Activated CD8-positive, alpha-beta T cell treated with anti-CD3 and anti-CD28 coated beads for 36 hours (primary cell): ENCODE results near the gene TRIP11. TPM values are rescaled to one million over a fixed set of nuclear protein-coding genes. Genes with fewer than 3 reads are reported as not detected.

Experiments
- ATAC-seq: fragments of 200-7000 bp; cut with Tn5 transposase; one replicate; pipeline ENCODE4 v1.10.0; 2021; ENCODE audit warnings: mild to moderate bottlenecking, moderate library complexity
- CTCF ChIA-PET: fragments of 350-600 bp; sonication (Branson Sonifier 250); formaldehyde crosslinking; loops from one replicate; lab custom pipeline; 2021; ENCODE audit warnings: antibody characterized with exemption; lab: Charles Lee
- POLR2A ChIA-PET: fragments of 350-600 bp; sonication (Branson Sonifier 250); formaldehyde crosslinking; loops from one replicate; lab custom pipeline; 2021; ENCODE audit warnings: antibody characterized with exemption; lab: Charles Lee
- DNase-seq: peaks from one replicate; pipeline ENCODE4 v3.0.0-alpha.2; 2020
- H3K27ac Mint-ChIP-seq: one replicate; pipeline ENCODE4 v1.8.0; 2021; ENCODE audit warnings: mild to moderate bottlenecking, mixed read lengths
- H3K27me3 Mint-ChIP-seq: one replicate; pipeline ENCODE4 v1.8.0; 2021; ENCODE audit warnings: mixed read lengths
- H3K36me3 Mint-ChIP-seq: one replicate; pipeline ENCODE4 v1.8.0; 2021; ENCODE audit warnings: low read depth, mixed read lengths
- H3K4me1 Mint-ChIP-seq: one replicate; pipeline ENCODE4 v1.8.0; 2021; ENCODE audit warnings: low read depth, mixed read lengths
- H3K4me3 Mint-ChIP-seq: one replicate; pipeline ENCODE4 v1.8.0; 2021; ENCODE audit warnings: mild to moderate bottlenecking, moderate library complexity, mixed read lengths
- H3K9me3 Mint-ChIP-seq: one replicate; pipeline ENCODE4 v1.8.0; 2021; ENCODE audit warnings: mixed read lengths
- intact Hi-C: fragments of 100-400 bp; cut with micrococcal nuclease; formaldehyde crosslinking; loops from one replicate; pipeline ENCODE4 v1.10.0; 2022
- total RNA-seq, 2 experiments: library from RNA; stranded (reverse); gene quantifications; one replicate each; pipeline ENCODE4 v1.2.3, GENCODE V29; 2021
- TF ChIP-seq, protein P1 (sequence below): fragments of 200-600 bp; IDR thresholded peaks from one replicate; pipeline ENCODE4 v1.8.0; 2022; ENCODE audit warnings: antibody characterized with exemption, mild to moderate bottlenecking

Gene TRIP11
- total RNA-seq, 2 experiments from 2014 or later, result 33.5 to 35.5 TPM

DNA sequence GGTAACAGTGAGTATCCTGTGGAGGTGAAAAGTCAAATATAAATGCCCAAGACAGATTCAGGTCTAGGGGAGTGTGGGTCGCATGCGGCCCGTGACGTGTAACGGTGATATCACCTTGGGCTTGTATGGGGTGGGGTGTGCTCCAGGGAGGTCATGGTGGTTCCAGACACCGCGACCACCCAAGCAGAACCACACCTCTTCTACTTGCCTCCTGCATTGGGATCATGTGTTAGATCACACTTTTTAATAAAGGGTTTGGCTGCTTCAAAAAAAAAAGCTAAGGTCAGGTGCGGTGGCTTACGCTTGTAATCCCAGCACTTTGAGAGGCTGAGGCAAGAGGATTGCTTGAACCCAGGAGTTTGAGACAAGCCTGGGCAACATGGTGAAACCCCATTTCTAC lies 96.9 kb downstream of the TRIP11 start:
- peaks cover 19% of the 10 kb centered on the region for H3K27me3 Mint-ChIP-seq
- DNase-seq (no peak), ATAC-seq (no peak)
- no peaks in the 10 kb centered on the region for H3K36me3 Mint-ChIP-seq
- no peak overlapping the region for H3K27ac Mint-ChIP-seq
- intact Hi-C loops, result no loop called here
- TF ChIP-seq, protein P1, sequence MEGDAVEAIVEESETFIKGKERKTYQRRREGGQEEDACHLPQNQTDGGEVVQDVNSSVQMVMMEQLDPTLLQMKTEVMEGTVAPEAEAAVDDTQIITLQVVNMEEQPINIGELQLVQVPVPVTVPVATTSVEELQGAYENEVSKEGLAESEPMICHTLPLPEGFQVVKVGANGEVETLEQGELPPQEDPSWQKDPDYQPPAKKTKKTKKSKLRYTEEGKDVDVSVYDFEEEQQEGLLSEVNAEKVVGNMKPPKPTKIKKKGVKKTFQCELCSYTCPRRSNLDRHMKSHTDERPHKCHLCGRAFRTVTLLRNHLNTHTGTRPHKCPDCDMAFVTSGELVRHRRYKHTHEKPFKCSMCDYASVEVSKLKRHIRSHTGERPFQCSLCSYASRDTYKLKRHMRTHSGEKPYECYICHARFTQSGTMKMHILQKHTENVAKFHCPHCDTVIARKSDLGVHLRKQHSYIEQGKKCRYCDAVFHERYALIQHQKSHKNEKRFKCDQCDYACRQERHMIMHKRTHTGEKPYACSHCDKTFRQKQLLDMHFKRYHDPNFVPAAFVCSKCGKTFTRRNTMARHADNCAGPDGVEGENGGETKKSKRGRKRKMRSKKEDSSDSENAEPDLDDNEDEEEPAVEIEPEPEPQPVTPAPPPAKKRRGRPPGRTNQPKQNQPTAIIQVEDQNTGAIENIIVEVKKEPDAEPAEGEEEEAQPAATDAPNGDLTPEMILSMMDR, result no peak
- no peaks in the 10 kb centered on the region for H3K9me3 Mint-ChIP-seq
- POLR2A ChIA-PET, result no interaction called here
- peaks cover 16% of the 10 kb centered on the region for H3K4me1 Mint-ChIP-seq
- H3K4me3 Mint-ChIP-seq, result no peak overlapping the region
- CTCF ChIA-PET, result interaction anchor here (0.8 kb wide), 1 partner anchor 54 kb away, joined by 3 read pairs; no protein-coding TSS in a partner anchor

GRCh38 chr14:91942128-91942527 lies 97.7 kb downstream of the TRIP11 start:
- intact Hi-C loops, result no loop called here
- DNase-seq (no peak), ATAC-seq (no peak)
- no peak overlapping the region for H3K27ac Mint-ChIP-seq
- TF ChIP-seq, protein P1, result no peak
- CTCF ChIA-PET, result no interaction called here
- H3K4me1 Mint-ChIP-seq, result peaks cover 16% of the 10 kb centered on the region
- POLR2A ChIA-PET, result no interaction called here
- H3K27me3 Mint-ChIP-seq, result peaks cover 19% of the 10 kb centered on the region
- H3K36me3 Mint-ChIP-seq, result no peaks in the 10 kb centered on the region
- H3K9me3 Mint-ChIP-seq, result no peaks in the 10 kb centered on the region
- no peak overlapping the region for H3K4me3 Mint-ChIP-seq

DNA sequence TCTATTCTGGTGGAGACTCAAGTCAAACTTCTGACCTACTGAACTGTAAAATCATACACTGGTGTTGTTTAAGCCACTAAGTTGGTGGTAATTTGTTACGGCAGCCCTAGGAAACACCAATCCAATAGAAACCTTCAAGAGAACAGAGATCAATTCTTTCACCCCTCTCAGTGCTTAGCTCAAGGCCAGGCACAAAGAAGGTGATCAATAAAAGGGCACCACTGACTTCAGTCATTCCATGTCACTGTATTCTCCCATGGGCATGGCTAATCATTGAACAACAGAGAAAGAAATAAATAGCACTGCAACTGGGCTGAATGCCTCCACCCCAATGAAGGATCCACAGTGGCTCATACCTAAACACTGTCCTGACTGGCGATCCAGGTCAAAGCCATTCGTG lies 99.7 kb downstream of the TRIP11 start:
- Mint-ChIP-seq H3K4me3 (no peak overlapping the region), H3K4me1 (peaks cover 7% of the 10 kb centered on the region), H3K9me3 (no peaks in the 10 kb centered on the region), H3K27ac (no peak overlapping the region), H3K27me3 (peaks cover 8% of the 10 kb centered on the region), H3K36me3 (no peaks in the 10 kb centered on the region)
- TF ChIP-seq, protein P1, result no peak
- ATAC-seq (no peak), DNase-seq (no peak)
- ChIA-PET POLR2A (no interaction called here), CTCF (no interaction called here)
- intact Hi-C loops, result no loop called here

GRCh38 chr14:91935586-91935985 lies 104.3 kb downstream of the TRIP11 start:
- Mint-ChIP-seq H3K9me3 (no peaks in the 10 kb centered on the region), H3K36me3 (no peaks in the 10 kb centered on the region), H3K4me1 (no peaks in the 10 kb centered on the region), H3K4me3 (no peak overlapping the region), H3K27ac (no peak overlapping the region), H3K27me3 (no peaks in the 10 kb centered on the region)
- ATAC-seq (no peak), DNase-seq (no peak)
- TF ChIP-seq, protein P1, result no peak
- ChIA-PET CTCF (interaction anchor here (0.7 to 1.2 kb wide), 2 partner anchors 61 to 1177 kb away, joined by 3 read pairs; no protein-coding TSS in a partner anchor), POLR2A (no interaction called here)
- intact Hi-C loops, result no loop called here

- intact Hi-C loops, result no loop called here
- TF ChIP-seq, protein P1, result no peak
- ATAC-seq (no peak), DNase-seq (no peak)
- H3K36me3 Mint-ChIP-seq, result no peaks in the 10 kb centered on the region
- H3K27me3 Mint-ChIP-seq, result no peaks in the 10 kb centered on the region
- no peak overlapping the region for H3K27ac Mint-ChIP-seq
- no peak overlapping the region for H3K4me3 Mint-ChIP-seq
- ChIA-PET POLR2A (interaction anchor here (1.3 kb wide), 1 partner anchor 9 kb away, joined by 3 read pairs; no protein-coding TSS in a partner anchor), CTCF (no interaction called here)
- no peaks in the 10 kb centered on the region for H3K4me1 Mint-ChIP-seq
- H3K9me3 Mint-ChIP-seq, result no peaks in the 10 kb centered on the region
Measured at GRCh38 chr14:91934554-91935285, 105.1 kb downstream of the TRIP11 start.
